NB4 (cell line): ENCODE data around the gene CACNG6.

Experiments used
- DNase-seq: peaks from one replicate; pipeline ENCODE4 v3.0.0; 2010; ENCODE audit warnings: low read depth
- H3K4me3 ChIP-seq: one replicate; pipeline ENCODE4 v1.5.1; 2011; ENCODE audit warnings: mild to moderate bottlenecking, low read depth, low read length, moderate library complexity
- CTCF ChIP-seq: IDR thresholded peaks from one replicate; pipeline ENCODE4 v1.5.1; 2012; ENCODE audit warnings: low read depth, low read length
- MAX ChIP-seq: IDR thresholded peaks from 2 replicates; pipeline ENCODE4 v1.6.1; 2011; ENCODE audit warnings: low read depth, low read length
- MYC ChIP-seq: IDR thresholded peaks from 2 replicates; pipeline ENCODE4 v1.6.1; 2011; ENCODE audit warnings: low read depth, low read length
- POLR2A ChIP-seq: IDR thresholded peaks from 2 replicates; pipeline ENCODE4 v1.6.1; 2011; ENCODE audit warnings: mild to moderate bottlenecking; ENCODE audit not compliant: insufficient read length; ENCODE audit errors: extremely low read depth

Gene CACNG6

GRCh38 chr19:54002495-54003315, 11.3 kb downstream of the CACNG6 start:
- no peak for DNase-seq
- TF ChIP-seq POLR2A (no peak), MAX (no peak), CTCF (no peak), MYC (no peak)
- H3K4me3 ChIP-seq = no peak overlapping the region

- DNase-seq = no peak
- no peak overlapping the region for H3K4me3 ChIP-seq
- no peak for TF ChIP-seq POLR2A
- TF ChIP-seq CTCF = no peak
- TF ChIP-seq MAX = no peak
- no peak for TF ChIP-seq MYC
These were observed 18.0 kb downstream of the CACNG6 start for GRCh38 chr19:54009440-54009839.

DNA sequence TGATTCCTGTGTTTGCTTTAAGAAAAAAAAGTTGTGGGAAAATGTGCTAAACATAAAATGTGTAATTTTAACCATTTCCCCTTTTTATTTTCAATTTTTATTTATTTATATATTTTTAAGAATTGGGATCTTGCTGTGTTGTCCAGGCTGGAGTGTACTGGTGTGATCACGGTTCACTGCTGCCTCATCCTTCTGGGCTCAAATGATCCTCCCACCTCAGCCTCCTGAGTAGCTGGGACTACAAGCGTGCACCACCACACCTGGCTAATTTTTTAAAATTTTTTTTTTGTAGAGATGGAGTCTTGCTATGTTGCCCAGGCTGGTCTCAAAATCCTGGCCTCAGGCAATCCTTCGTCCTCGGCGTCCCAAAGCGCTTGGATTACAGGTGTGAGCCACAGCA, 19.0 kb downstream of the CACNG6 start:
- TF ChIP-seq MYC = no peak
- no peak for TF ChIP-seq MAX
- TF ChIP-seq POLR2A = no peak
- no peak for TF ChIP-seq CTCF
- H3K4me3 ChIP-seq = no peak overlapping the region
- no peak for DNase-seq

- TF ChIP-seq POLR2A (no peak), CTCF (no peak), MAX (no peak), MYC (no peak)
- H3K4me3 ChIP-seq = no peak overlapping the region
- DNase-seq = no peak
These were observed 20.2 kb downstream of the CACNG6 start for GRCh38 chr19:54011507-54012211.

DNA sequence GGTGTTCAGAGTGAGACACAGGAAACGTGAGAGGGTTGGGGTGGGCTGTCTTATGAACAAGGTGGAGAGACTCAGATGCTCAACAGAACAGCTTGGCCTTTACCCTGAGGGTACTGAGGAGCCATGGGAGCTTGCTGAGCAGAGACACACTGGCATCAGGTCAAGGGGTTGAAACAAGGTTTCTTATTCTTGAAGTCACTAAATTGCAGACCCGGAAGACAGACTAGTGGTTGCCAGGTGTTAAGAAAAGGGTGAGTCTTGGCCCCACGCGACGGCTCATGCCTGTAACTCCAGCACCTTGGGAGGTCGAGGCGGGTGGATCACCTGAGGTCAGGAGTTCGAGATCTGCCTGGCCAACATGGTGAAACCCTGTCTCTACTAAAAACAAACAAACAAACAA, 22.4 kb downstream of the CACNG6 start:
- no peak overlapping the region for H3K4me3 ChIP-seq
- DNase-seq = no peak
- no peak for TF ChIP-seq POLR2A

DNA sequence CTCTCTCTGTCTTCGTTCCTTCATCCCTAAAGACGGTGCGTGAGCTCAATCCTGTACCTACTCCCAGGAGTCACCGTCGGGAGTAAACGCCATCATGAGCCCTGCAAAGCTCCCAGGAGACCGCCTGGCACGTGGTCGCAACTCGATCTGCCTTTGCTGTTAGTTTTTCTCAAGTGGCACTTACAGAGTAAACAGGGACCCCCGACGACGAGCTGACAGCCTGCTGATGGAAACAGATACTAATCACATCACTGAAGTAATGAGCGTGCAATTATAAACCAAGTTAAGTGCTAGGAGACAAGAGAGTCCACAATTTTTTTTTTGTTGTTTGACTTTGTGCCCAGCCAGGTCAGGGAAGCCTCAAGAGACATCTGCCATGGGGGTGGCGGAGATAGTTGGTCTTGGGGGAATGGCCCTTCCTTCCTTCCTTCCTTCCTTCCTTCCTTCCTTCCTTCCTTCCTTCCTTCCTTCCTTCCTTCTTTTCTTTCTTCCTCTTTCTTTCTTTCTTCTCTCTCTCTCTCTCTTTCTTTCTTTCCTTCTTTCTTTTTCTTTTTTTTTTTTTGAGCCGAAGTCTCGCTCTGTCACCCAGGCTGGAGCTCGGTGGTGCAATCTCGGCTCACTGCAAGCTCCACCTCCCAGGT, 23.6 kb downstream of the CACNG6 start:
- no peak for TF ChIP-seq MAX
- no peak for TF ChIP-seq CTCF
- no peak for TF ChIP-seq MYC
- TF ChIP-seq POLR2A = no peak
- no peak for DNase-seq

More for the DNA sequence above, 23.6 kb downstream of the CACNG6 start:
- H3K4me3 ChIP-seq = no peak overlapping the region
